HG03432 (cell line): ENCODE results near the gene SCRN3.

Experiments used
- ATAC-seq: cut with Tn5 transposase; IDR thresholded peaks from one replicate; pipeline ENCODE4 v1.9.1; 2021; ENCODE audit warnings: mild to moderate bottlenecking, moderate library complexity; ENCODE audit not compliant: unreplicated experiment

SCRN3 gene

DNA sequence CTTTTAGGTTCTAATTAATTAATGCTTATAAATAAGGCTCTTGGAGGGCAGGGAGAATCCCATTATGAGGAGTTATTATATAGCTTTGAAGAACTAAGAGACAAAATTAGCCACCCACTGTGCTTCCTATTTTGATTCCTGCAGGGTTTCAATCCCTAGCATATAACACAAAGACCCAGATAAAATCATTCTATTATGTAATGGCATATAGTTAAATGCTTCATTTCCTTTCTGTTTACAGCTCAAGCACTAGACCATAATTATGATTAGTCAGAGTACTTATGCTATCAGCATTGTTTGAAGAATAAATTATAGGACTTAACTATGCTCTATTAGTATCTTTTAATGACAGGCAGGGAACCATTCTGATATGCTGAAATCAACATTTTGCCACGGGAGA, 82.2 kb downstream of the SCRN3 start:
- ATAC-seq, result no peak
